ENCODE results near the gene ENPP6.
A peak's percentile ranks its signal among the peaks of the same experiment; 100 is the strongest.

DNA sequence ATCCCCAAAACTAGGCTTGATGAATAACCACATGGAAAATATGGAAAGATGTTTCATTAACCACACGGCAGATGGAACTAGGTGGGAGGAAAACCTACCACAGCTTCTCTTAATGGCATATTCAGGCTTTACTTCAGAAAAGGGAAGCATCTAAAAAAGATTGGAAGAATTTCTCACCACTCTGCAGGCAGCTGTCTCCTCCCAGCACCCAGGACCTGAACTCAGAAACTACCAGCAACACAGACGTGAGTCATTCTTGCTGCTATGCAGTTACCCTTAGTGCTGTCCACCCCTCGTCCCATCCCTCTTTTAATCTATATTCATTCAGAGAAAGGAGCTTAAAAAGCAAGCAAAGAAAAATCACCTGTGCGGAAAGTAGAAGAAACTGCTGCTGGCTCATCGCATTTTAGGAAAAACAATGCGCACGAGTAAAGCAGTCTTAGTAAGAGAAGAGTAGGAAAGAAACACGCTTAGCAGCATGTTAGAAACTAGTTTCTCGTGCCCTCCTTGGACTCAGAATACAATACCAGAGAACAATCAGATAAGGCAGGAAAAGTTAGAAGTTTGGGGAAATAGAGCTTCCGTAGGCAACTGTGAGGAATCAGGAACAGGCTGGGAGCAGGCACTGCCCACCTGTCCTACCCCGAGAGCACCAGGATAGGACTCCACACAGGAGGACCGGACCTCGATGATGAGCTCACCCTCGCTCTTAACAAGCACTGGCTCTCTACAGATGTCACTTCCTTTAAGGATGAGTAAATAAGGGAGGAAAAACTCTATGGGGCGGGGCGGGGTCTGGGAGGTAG, 48.1 kb upstream of the ENPP6 start:
- TF ChIP-seq, protein P1, sequence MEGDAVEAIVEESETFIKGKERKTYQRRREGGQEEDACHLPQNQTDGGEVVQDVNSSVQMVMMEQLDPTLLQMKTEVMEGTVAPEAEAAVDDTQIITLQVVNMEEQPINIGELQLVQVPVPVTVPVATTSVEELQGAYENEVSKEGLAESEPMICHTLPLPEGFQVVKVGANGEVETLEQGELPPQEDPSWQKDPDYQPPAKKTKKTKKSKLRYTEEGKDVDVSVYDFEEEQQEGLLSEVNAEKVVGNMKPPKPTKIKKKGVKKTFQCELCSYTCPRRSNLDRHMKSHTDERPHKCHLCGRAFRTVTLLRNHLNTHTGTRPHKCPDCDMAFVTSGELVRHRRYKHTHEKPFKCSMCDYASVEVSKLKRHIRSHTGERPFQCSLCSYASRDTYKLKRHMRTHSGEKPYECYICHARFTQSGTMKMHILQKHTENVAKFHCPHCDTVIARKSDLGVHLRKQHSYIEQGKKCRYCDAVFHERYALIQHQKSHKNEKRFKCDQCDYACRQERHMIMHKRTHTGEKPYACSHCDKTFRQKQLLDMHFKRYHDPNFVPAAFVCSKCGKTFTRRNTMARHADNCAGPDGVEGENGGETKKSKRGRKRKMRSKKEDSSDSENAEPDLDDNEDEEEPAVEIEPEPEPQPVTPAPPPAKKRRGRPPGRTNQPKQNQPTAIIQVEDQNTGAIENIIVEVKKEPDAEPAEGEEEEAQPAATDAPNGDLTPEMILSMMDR (IDR thresholded peaks at IDR 0.05; ENCODE audit: extremely low read depth in 1 of 2, insufficient read depth in 1 of 2, low read depth in 1 of 2, low read length in 2 of 2): no peak
- TF ChIP-seq POLR2A (IDR thresholded peaks at IDR 0.05; ENCODE audit: low read depth, low read length) (no peak), FOS (IDR thresholded peaks at IDR 0.05; ENCODE audit: borderline replicate concordance, insufficient read depth, low read length) (peak; percentile 56), GATA2 (IDR thresholded peaks at IDR 0.05; ENCODE audit: insufficient read depth, insufficient read length, low read depth, low read length) (peak; percentile 64), EZH2 (IDR thresholded peaks at IDR 0.05; ENCODE audit: borderline replicate concordance, low read depth, low read length, severe bottlenecking) (no peak), POLR2AphosphoS5 (IDR thresholded peaks at IDR 0.05; ENCODE audit: insufficient read depth, low read depth, low read length) (no peak)
- TF ChIP-seq, protein P2, sequence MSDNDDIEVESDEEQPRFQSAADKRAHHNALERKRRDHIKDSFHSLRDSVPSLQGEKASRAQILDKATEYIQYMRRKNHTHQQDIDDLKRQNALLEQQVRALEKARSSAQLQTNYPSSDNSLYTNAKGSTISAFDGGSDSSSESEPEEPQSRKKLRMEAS (IDR thresholded peaks at IDR 0.05; ENCODE audit: insufficient read depth, insufficient read length): no peak

Measured in endothelial cell of umbilical vein (primary cell).